Calu3 (cell line): ENCODE measurements around the gene COL26A1. TPM values are rescaled to one million over a fixed set of nuclear protein-coding genes. Genes with fewer than 3 reads are reported as not detected.

Experiments used
- BruUV-seq: library from RNA; stranded (reverse); fragments of 400-500 nt; replicated peaks from 2 replicates; lab custom pipeline; 2021; lab: Mats Ljungman, UMichigan
- CTCF ChIA-PET: fragments of 300-600 bp; sonication (Branson Sonifier 250); formaldehyde crosslinking; loops from one replicate; lab custom pipeline; 2022; ENCODE audit warnings: antibody characterized with exemption; lab: Charles Lee
- DNase-seq: peaks from one replicate; pipeline ENCODE4 v3.0.0; 2022
- H3K27ac Mint-ChIP-seq: one replicate; pipeline ENCODE4 v1.8.0; 2022; ENCODE audit warnings: mixed read lengths; ENCODE audit not compliant: unreplicated experiment
- H3K27me3 Mint-ChIP-seq: one replicate; pipeline ENCODE4 v1.8.0; 2022; ENCODE audit warnings: mixed read lengths; ENCODE audit not compliant: unreplicated experiment
- H3K36me3 Mint-ChIP-seq: one replicate; pipeline ENCODE4 v1.8.0; 2022; ENCODE audit warnings: mild to moderate bottlenecking, moderate library complexity, mixed read lengths; ENCODE audit not compliant: insufficient read depth, unreplicated experiment
- H3K4me1 Mint-ChIP-seq: one replicate; pipeline ENCODE4 v1.8.0; 2022; ENCODE audit warnings: mild to moderate bottlenecking, low read depth, mixed read lengths; ENCODE audit not compliant: unreplicated experiment
- H3K4me3 Mint-ChIP-seq: one replicate; pipeline ENCODE4 v1.8.0; 2022; ENCODE audit warnings: mild to moderate bottlenecking, low read depth, moderate library complexity, mixed read lengths; ENCODE audit not compliant: unreplicated experiment
- H3K9me3 Mint-ChIP-seq: one replicate; pipeline ENCODE4 v1.8.0; 2022; ENCODE audit warnings: low read depth, mixed read lengths; ENCODE audit not compliant: unreplicated experiment
- CTCF ChIP-seq: fragments of 200-600 bp; IDR thresholded peaks from one replicate; pipeline ENCODE4 v1.8.0; 2022; ENCODE audit warnings: antibody characterized with exemption; ENCODE audit not compliant: unreplicated experiment
- intact Hi-C: fragments of 100-400 bp; cut with micrococcal nuclease; formaldehyde crosslinking; loops from one replicate; pipeline ENCODE4 v1.10.0; 2022; ENCODE audit not compliant: unreplicated experiment
- total RNA-seq: library from RNA; stranded (reverse); gene quantifications from 2 replicates; pipeline ENCODE4 v1.2.3, GENCODE V29; 2022

The COL26A1 gene
- total RNA-seq, 1 experiment from 2014 or later = not detected

DNA sequence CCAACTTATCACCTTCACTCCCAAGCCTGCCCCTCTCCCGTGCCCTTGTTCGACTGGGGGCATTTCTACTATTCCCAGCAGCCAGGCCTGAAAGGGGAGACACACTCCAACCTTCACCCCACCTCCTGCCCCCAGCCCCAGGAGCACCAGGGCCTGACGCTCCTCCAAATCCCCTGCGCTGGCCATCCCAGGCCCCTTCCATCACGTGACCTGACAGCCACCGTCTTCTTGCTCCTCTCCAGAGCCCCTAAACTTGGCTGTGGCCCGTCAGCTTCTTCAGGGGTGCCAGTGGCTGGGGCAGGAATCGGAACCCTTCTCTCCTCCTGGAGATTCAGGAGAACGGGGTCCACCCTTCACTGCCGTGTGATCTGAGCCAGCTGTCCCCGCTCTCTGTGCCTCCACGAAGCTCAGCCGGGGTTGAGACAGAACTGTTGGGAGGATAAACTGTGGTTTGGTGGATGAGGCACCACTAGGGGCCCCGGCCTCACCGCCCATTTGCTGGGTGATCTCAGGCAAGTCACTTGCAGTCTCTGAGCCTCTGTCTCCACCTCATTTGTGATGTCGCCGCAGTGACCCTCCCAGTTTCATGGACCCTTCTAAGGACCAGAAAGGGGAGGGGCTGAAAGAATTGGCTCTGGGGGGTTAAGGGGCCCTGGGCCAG, 175.4 kb downstream of the COL26A1 start:
- Mint-ChIP-seq H3K36me3 (no peaks in the 10 kb centered on the region), H3K27me3 (peaks cover 29% of the 10 kb centered on the region), H3K4me3 (no peak overlapping the region), H3K4me1 (no peaks in the 10 kb centered on the region), H3K27ac (no peak overlapping the region), H3K9me3 (no peaks in the 10 kb centered on the region)
- CTCF ChIA-PET = interaction anchor here (0.6 kb wide), 1 partner anchor 501 kb away, joined by 3 read pairs; no protein-coding TSS in a partner anchor
- intact Hi-C loops = no loop called here
- BruUV-seq = no TSS peak
- no peak for TF ChIP-seq CTCF
- no peak for DNase-seq

DNA sequence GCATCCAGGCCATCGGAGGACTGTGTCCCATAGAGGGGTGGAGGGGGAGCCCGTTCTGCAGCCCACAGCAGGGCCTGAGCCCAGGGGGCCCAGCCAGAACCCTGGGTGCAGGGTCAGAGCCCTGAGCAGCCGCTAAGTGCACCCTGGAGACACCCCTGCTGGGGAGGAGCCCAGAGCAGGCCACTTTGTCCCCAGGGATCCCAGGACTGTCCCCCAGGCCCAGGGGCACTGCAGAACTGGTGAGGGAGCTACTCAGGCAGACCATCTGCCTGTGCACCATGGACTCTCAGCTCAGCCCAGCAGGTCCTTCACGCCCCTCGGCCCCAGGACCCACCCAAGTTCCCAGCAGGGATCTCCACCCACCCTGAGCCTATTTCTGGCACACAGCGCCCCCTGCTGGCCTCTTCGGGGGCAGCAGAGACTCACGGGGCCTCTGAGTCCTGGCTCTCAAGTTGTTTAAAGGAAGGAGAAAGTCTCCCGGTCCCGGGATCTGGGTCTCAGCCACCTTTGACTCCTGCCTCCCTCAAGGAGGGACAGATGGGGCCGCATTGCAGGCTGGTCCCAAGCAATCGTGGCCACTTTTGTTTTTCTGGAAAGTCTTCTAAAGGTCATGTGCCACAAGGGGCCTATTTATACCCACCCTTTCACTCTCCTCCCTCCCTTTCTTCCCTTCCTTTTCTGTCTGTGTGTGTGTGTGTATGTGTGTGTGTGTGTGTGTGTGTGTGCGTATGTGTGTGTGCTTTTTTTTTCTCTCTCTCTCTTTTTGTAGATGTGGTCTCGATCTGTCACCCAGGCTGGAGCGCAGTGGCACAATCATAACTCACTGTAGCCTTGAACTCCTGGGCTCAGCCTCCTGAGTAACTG, 176.2 kb downstream of the COL26A1 start:
- H3K36me3 Mint-ChIP-seq = no peaks in the 10 kb centered on the region
- no peak overlapping the region for H3K27ac Mint-ChIP-seq
- H3K27me3 Mint-ChIP-seq = peaks cover 21% of the 10 kb centered on the region
- H3K9me3 Mint-ChIP-seq = no peaks in the 10 kb centered on the region
- intact Hi-C loops = no loop called here
- TF ChIP-seq CTCF = peak; percentile 65
- H3K4me1 Mint-ChIP-seq = no peaks in the 10 kb centered on the region
- no TSS peak for BruUV-seq
- no peak overlapping the region for H3K4me3 Mint-ChIP-seq
- DNase-seq = peak; percentile 63
- CTCF ChIA-PET = interaction anchor here (0.6 kb wide), 1 partner anchor 500 kb away, joined by 3 read pairs; no protein-coding TSS in a partner anchor

DNA sequence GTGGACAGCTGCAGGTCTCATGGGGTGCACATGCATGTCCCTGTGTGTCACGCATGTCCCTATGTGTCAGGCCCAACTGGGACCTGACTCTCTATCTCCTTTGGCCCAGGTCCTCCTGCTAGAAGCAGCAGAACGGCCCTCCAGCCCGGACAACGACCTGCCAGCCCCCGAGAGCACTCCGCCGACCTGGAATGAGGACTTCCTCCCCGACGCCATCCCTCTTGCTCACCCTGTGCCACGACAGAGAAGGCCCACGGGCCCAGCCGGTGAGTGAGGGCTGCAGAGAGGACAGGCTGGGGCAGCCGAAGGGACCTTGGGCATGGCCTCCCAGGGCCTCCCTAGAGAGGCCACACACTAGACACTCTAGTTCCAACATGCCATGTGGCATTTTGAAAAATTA, 177.1 kb downstream of the COL26A1 start:
- Mint-ChIP-seq H3K36me3 (no peaks in the 10 kb centered on the region), H3K4me3 (no peak overlapping the region), H3K9me3 (no peaks in the 10 kb centered on the region), H3K4me1 (no peaks in the 10 kb centered on the region), H3K27ac (no peak overlapping the region), H3K27me3 (peaks cover 11% of the 10 kb centered on the region)
- CTCF ChIA-PET = no interaction called here
- DNase-seq = no peak
- BruUV-seq = no TSS peak
- intact Hi-C loops = loop anchor here (5.0 to 10.0 kb wide), 2 partner anchors 145 to 273 kb away; no protein-coding TSS in a partner anchor
- no peak for TF ChIP-seq CTCF

GRCh38 chr7:101542527-101543241, 180.0 kb downstream of the COL26A1 start:
- intact Hi-C loops = loop anchor here (2.0 to 10.0 kb wide), 3 partner anchors 142 to 730 kb away; no protein-coding TSS in a partner anchor
- no peaks in the 10 kb centered on the region for H3K4me1 Mint-ChIP-seq
- H3K27ac Mint-ChIP-seq = no peak overlapping the region
- no peaks in the 10 kb centered on the region for H3K9me3 Mint-ChIP-seq
- TF ChIP-seq CTCF = peak; percentile 87
- CTCF ChIA-PET = interaction anchor here (0.6 to 1.8 kb wide), 8 partner anchors 55 to 731 kb away, joined by 3 to 16 read pairs (median 4); partner anchors contain the start of gene COL26A1
- BruUV-seq = no TSS peak
- peak; percentile 77 for DNase-seq
- no peaks in the 10 kb centered on the region for H3K36me3 Mint-ChIP-seq
- peaks cover 9% of the 10 kb centered on the region for H3K27me3 Mint-ChIP-seq
- no peak overlapping the region for H3K4me3 Mint-ChIP-seq
